ENCODE measurements around the gene FEM1C. TPM values are rescaled to one million over a fixed set of nuclear protein-coding genes. Genes with fewer than 3 reads are reported as not detected.
A peak's percentile ranks its signal among the peaks of the same experiment; 100 is the strongest.

The FEM1C gene, protein sequence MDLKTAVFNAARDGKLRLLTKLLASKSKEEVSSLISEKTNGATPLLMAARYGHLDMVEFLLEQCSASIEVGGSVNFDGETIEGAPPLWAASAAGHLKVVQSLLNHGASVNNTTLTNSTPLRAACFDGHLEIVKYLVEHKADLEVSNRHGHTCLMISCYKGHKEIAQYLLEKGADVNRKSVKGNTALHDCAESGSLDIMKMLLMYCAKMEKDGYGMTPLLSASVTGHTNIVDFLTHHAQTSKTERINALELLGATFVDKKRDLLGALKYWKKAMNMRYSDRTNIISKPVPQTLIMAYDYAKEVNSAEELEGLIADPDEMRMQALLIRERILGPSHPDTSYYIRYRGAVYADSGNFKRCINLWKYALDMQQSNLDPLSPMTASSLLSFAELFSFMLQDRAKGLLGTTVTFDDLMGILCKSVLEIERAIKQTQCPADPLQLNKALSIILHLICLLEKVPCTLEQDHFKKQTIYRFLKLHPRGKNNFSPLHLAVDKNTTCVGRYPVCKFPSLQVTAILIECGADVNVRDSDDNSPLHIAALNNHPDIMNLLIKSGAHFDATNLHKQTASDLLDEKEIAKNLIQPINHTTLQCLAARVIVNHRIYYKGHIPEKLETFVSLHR
- total RNA-seq, result 10 to 100 TPM; 14.7 to 15.6 TPM

DNA sequence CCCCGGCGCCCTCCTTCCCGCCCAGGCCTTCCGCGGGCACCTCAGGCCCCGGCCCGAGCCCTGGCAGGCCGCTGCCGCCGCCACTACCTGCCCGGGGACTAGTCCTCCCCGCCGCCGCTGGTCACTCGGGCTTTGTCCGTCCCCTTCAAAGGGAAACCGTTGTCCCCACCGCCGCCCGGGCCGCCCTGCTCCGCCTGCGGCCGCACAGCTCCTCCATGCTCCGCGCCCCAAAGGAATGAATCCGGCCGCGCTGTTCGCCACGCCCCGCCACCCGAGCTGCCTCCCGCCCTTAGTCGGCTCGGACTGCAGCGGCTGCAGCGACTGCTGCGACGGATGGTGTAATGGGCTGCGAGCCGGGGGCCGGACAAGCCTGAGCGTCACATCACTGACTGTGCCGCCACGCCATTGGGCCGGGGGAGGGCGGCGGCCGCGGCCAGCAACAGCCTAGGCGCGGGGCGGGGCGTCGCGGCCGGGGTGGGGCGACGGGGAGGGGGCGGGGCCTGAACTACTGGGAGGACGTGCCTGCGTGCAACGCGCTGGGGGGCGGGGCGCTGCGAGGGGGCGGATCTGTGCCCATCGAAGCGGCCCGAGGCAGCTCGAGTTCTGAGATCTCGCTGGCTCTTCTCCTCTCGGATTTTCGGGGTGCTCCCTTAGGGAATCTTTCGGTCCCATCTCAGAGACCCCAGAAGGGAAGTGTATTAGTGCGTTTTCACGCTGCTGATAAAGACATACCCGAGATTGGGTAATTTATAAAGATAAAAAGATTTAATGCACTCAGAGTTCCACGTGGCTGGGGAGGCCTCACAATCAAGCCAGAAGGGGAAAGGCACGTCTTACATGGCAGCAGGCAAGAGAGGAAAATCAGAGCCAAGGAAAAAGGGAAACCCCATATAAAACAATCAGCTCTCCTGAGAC lies at the start of gene FEM1C:
FEM1C (minus strand) TSS at position 340 of the 915 bp plus-strand sequence. CDS start 1,282 bp downstream, outside the sequence.
- Mint-ChIP-seq H3K4me3 (peak within 1 kb of the TSS; percentile 97), H3K27ac (peak within 1 kb of the TSS; percentile 98), H3K27me3 (no peaks in the 10 kb centered on the region), H3K9me3 (peaks cover 7% of the 10 kb centered on the region), H3K36me3 (peaks cover 52% of the 10 kb centered on the region), H3K4me1 (peaks cover 42% of the 10 kb centered on the region)
- peak; percentile 96 for DNase-seq

- DNase-seq, result no peak
- Mint-ChIP-seq H3K4me3 (no peak overlapping the region), H3K9me3 (no peaks in the 10 kb centered on the region), H3K4me1 (no peaks in the 10 kb centered on the region), H3K27ac (no peak overlapping the region), H3K27me3 (no peaks in the 10 kb centered on the region), H3K36me3 (peaks cover 2% of the 10 kb centered on the region)
Observed at GRCh38 chr5:115589043-115589442, 44.5 kb upstream of the FEM1C start.

DNA sequence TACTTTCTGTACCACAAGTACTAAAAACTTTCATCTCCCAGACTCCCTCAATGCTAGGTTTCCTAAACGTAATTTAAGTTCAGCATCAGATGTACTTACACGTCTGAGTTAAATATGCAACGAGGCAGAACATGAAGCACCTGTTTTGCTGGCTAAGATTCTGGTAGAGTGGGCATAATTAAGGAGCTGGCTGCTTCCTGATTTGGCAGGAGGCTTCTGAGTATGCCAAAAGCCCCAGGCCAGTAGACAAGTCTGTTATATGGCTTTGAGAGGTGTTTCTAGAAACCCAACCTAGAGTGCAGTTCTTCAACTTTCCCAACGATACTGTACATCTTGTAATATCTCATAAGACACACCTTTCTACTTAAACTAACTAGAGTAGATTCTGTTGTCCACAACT lies 44.1 kb upstream of the FEM1C start:
- H3K4me1 Mint-ChIP-seq, result no peaks in the 10 kb centered on the region
- H3K9me3 Mint-ChIP-seq, result no peaks in the 10 kb centered on the region
- H3K27ac Mint-ChIP-seq, result no peak overlapping the region
- H3K4me3 Mint-ChIP-seq, result no peak overlapping the region
- DNase-seq, result no peak
- no peaks in the 10 kb centered on the region for H3K27me3 Mint-ChIP-seq
- peaks cover 2% of the 10 kb centered on the region for H3K36me3 Mint-ChIP-seq

DNA sequence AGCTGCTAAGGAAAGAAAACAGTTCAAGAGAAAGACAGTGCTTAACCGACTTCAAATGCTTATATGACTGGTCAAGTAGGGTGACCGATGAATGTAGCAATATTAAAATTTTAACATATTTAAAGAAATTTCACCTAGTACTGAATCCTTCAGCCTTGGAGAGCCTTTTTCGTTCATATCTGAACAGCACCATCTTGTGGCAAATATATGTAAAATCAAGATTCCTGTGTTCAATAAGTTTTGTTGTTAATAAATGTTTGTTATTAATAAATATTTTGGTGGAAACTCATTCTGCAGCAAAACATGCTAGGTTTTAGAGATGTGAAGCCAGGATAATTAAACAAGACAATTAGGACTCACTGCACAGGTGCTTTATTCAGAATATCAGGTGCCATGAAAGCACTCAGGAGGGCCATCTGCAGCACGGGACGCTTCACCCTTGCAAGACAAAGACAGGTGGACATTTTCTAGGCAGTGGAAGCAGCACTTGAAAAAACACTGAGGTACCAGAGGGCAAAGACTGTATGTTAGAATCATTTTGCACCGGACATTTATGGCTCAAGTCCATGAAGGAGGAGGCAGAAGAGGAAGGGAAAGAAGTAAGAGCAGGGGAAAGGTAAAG lies 42.1 kb upstream of the FEM1C start:
- Mint-ChIP-seq H3K4me3 (no peak overlapping the region), H3K27me3 (no peaks in the 10 kb centered on the region), H3K4me1 (no peaks in the 10 kb centered on the region), H3K9me3 (no peaks in the 10 kb centered on the region), H3K27ac (no peak overlapping the region), H3K36me3 (peaks cover 2% of the 10 kb centered on the region)
- no peak for DNase-seq

- Mint-ChIP-seq H3K36me3 (no peaks in the 10 kb centered on the region), H3K9me3 (no peaks in the 10 kb centered on the region), H3K27me3 (no peaks in the 10 kb centered on the region), H3K4me1 (no peaks in the 10 kb centered on the region), H3K4me3 (no peak overlapping the region), H3K27ac (no peak overlapping the region)
- DNase-seq, result no peak
Observed at GRCh38 chr5:115585265-115585664, 40.7 kb upstream of the FEM1C start.

DNA sequence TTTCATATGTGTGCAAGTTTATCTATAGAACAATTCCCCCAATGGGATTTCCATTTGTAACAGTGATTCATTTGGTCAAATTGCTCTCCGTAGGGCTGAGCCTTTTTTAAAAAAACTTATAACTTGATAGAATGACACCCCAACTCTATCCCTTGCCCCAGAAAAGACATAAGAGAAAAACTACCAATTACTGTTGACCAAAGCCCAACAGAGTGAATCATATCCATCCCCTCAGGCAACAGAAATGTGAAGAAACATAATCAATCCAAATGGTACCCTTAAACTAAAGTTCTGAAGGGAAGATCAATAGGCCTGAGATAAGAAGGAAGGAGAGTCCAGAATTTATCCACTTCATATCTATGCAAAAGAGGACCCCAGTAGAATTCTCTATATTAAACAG lies 39.9 kb upstream of the FEM1C start:
- no peak for DNase-seq
- Mint-ChIP-seq H3K4me1 (no peaks in the 10 kb centered on the region), H3K27ac (no peak overlapping the region), H3K4me3 (no peak overlapping the region), H3K9me3 (no peaks in the 10 kb centered on the region), H3K36me3 (no peaks in the 10 kb centered on the region), H3K27me3 (no peaks in the 10 kb centered on the region)

DNA sequence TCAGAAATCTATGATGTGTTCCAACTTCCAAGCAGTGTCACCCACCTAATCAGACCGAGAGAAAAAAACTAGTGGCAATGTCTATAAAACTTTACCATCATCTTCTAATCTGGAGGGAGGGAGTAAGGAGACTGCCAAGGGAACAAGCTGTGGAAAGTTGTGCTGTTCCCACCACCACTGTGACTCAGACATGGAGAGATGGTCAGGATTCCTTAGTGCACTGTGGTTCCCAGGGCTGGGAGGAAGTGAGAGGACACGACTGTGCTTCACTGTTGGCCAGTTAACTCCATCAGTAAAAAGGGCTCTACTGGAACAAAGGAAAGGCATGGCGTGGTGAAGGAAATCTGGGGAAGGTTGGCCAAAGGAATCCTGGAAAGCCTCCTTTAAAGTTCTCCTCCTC lies 38.9 kb upstream of the FEM1C start:
- no peak for DNase-seq
- Mint-ChIP-seq H3K4me1 (no peaks in the 10 kb centered on the region), H3K27me3 (no peaks in the 10 kb centered on the region), H3K9me3 (no peaks in the 10 kb centered on the region), H3K27ac (no peak overlapping the region), H3K4me3 (no peak overlapping the region), H3K36me3 (no peaks in the 10 kb centered on the region)

DNA sequence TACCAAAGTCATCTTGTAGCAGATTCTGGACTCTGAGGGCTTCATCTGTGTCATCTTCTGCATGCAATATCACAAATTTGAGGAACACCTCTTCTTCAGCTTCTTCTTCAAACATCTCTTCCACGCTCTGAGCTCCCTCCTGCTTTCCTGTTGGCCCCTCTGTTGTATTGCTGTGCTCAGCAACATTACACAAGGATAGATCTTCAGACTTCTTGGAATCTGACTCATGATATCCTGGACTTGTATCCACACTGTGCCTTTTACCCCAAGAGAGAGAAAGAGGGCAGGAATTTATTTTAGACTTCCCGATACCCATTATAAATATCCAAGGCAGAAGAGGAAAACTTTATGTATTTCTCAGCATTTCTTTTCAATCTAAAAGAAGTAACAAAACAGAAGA lies 36.4 kb upstream of the FEM1C start:
- Mint-ChIP-seq H3K9me3 (no peaks in the 10 kb centered on the region), H3K27ac (no peak overlapping the region), H3K36me3 (no peaks in the 10 kb centered on the region), H3K4me1 (no peaks in the 10 kb centered on the region), H3K27me3 (no peaks in the 10 kb centered on the region), H3K4me3 (no peak overlapping the region)
- DNase-seq, result no peak

- no peak overlapping the region for H3K4me3 Mint-ChIP-seq
Observed at GRCh38 chr5:115579747-115580173, 35.2 kb upstream of the FEM1C start.

DNA sequence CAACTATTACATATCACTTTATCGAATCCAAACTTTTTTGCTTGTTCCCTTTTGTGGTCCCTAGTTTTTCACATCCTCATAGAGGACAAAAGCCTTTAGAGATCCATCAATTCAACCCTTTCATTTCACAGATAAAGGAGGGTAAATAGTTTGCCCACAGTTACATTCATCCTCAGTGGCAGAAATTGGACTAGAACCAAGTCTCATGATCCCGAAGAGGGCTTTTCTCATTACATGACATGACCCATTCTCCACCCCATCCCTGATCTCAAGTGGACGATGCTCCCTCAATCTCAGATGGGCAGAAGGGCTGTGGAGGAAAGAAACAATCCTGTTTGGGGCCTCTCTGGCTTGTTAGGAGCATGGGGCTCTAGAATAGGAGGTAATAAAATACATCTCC lies 34.6 kb upstream of the FEM1C start:
- Mint-ChIP-seq H3K27me3 (no peaks in the 10 kb centered on the region), H3K4me1 (peaks cover 3% of the 10 kb centered on the region), H3K4me3 (no peak overlapping the region), H3K27ac (no peak overlapping the region), H3K36me3 (no peaks in the 10 kb centered on the region), H3K9me3 (no peaks in the 10 kb centered on the region)
- no peak for DNase-seq

More at GRCh38 chr5:115579747-115580173, 35.2 kb upstream of the FEM1C start:
- H3K4me1 Mint-ChIP-seq, result no peaks in the 10 kb centered on the region
- no peaks in the 10 kb centered on the region for H3K36me3 Mint-ChIP-seq
- no peak for DNase-seq
- H3K27ac Mint-ChIP-seq, result no peak overlapping the region
- H3K27me3 Mint-ChIP-seq, result no peaks in the 10 kb centered on the region
- H3K9me3 Mint-ChIP-seq, result no peaks in the 10 kb centered on the region

GRCh38 chr5:115578657-115579056 lies 34.1 kb upstream of the FEM1C start:
- H3K4me3 Mint-ChIP-seq, result no peak overlapping the region
- no peak overlapping the region for H3K27ac Mint-ChIP-seq
- DNase-seq, result no peak

GRCh38 chr5:115577741-115578140 lies 33.2 kb upstream of the FEM1C start:
- no peaks in the 10 kb centered on the region for H3K9me3 Mint-ChIP-seq
- H3K4me3 Mint-ChIP-seq, result no peak overlapping the region
- H3K27ac Mint-ChIP-seq, result no peak overlapping the region
- peaks cover 3% of the 10 kb centered on the region for H3K4me1 Mint-ChIP-seq
- H3K36me3 Mint-ChIP-seq, result no peaks in the 10 kb centered on the region
- H3K27me3 Mint-ChIP-seq, result no peaks in the 10 kb centered on the region
- DNase-seq, result no peak

More at GRCh38 chr5:115578657-115579056, 34.1 kb upstream of the FEM1C start:
- Mint-ChIP-seq H3K4me1 (peaks cover 3% of the 10 kb centered on the region), H3K9me3 (no peaks in the 10 kb centered on the region), H3K27me3 (no peaks in the 10 kb centered on the region), H3K36me3 (no peaks in the 10 kb centered on the region)

GRCh38 chr5:115577329-115577728 lies 32.8 kb upstream of the FEM1C start:
- Mint-ChIP-seq H3K4me1 (peaks cover 3% of the 10 kb centered on the region), H3K27me3 (no peaks in the 10 kb centered on the region), H3K9me3 (no peaks in the 10 kb centered on the region), H3K27ac (no peak overlapping the region), H3K36me3 (no peaks in the 10 kb centered on the region), H3K4me3 (no peak overlapping the region)
- DNase-seq, result no peak

DNA sequence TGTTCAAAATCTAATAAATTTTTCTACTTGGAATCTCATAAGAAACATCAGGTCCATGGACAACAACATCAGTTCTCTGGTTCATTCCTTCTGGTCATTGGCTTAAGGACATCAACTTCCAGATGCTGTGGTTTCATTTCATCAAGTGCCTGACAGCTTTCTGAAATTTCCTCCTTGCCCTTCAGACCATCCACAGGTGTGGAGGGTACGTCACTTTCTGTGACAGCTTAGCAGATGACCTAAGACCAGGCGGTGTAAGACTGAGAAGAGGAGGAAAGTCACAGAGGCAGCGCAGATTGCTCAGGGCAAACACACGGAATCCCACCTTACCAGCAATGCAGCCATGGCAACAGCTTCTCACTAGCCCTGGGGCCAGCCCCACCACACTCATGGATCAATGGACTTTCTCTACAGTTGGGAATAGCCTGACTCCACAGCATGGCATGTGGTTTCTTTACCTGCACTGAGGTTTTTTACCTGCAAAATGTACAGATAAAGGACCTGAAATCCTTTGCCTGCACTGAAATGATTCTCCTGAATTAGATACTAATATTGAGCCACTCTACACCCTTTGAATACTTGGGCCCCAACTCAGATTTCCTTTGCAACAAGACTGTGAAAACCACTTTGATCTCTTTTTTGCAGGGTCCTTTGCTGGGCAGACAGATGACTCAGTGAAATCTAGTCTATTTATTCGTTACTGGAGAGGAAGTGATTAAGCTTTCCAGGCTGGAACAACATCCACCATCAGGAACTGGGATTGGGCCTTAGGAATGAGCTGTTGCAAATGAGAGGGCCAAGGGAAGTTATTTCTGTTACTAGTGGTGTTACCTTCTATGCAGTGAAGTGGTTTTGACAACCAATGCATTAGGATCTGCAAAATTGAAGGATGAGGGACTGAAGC lies 30.8 kb upstream of the FEM1C start:
- no peaks in the 10 kb centered on the region for H3K36me3 Mint-ChIP-seq
- no peak overlapping the region for H3K27ac Mint-ChIP-seq
- H3K9me3 Mint-ChIP-seq, result no peaks in the 10 kb centered on the region

More for the DNA sequence above, 30.8 kb upstream of the FEM1C start:
- Mint-ChIP-seq H3K4me1 (peaks cover 3% of the 10 kb centered on the region), H3K27me3 (no peaks in the 10 kb centered on the region), H3K4me3 (no peak overlapping the region)
- no peak for DNase-seq

Measured in activated naive CD8-positive, alpha-beta T cell treated with anti-CD3 and anti-CD28 coated beads for 36 hours (primary cell).